Tibial nerve (tissue), 4 donors: ENCODE data around the gene RAB11FIP5.

Experiments used
- EP300 ChIP-seq, 2 donors: sonication (generic); formaldehyde crosslinking; IDR thresholded peaks; one replicate each; pipeline ENCODE4 v1.6.1; 2017; ENCODE audit warnings: antibody characterized with exemption in 2 of 2, mild to moderate bottlenecking in 1 of 2
- POLR2A ChIP-seq, 2 donors: fragments of 450-650 bp; IDR thresholded peaks; one replicate each; pipeline ENCODE4 v1.6.1; 2017; ENCODE audit warnings: antibody characterized with exemption in 2 of 2, mild to moderate bottlenecking in 2 of 2, moderate library complexity in 2 of 2
- TF ChIP-seq, protein P1 (sequence below), 5 experiments: fragments of 200-600 bp in 3 of 5; fragments of 450-650 bp in 2 of 5; sonication (generic) in 3 of 5; IDR thresholded peaks; one replicate each; pipeline ENCODE4 v1.5.1; 2016 to 2019; ENCODE audit warnings: antibody characterized with exemption in 5 of 5, mild to moderate bottlenecking in 3 of 5, moderate library complexity in 2 of 5

GRCh38 chr2:73035899-73036711 is 76.6 kb downstream of the RAB11FIP5 start:
- TF ChIP-seq, protein P1, sequence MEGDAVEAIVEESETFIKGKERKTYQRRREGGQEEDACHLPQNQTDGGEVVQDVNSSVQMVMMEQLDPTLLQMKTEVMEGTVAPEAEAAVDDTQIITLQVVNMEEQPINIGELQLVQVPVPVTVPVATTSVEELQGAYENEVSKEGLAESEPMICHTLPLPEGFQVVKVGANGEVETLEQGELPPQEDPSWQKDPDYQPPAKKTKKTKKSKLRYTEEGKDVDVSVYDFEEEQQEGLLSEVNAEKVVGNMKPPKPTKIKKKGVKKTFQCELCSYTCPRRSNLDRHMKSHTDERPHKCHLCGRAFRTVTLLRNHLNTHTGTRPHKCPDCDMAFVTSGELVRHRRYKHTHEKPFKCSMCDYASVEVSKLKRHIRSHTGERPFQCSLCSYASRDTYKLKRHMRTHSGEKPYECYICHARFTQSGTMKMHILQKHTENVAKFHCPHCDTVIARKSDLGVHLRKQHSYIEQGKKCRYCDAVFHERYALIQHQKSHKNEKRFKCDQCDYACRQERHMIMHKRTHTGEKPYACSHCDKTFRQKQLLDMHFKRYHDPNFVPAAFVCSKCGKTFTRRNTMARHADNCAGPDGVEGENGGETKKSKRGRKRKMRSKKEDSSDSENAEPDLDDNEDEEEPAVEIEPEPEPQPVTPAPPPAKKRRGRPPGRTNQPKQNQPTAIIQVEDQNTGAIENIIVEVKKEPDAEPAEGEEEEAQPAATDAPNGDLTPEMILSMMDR (IDR thresholded peaks at IDR 0.05), result no peak
- TF ChIP-seq EP300 (IDR thresholded peaks at IDR 0.05) (no peak), POLR2A (IDR thresholded peaks at IDR 0.05) (no peak)
